Activated naive CD8-positive, alpha-beta T cell (primary cell): Measurements from ENCODE around the gene CCNJL.

ENCODE experiments used
- H3K27ac Mint-ChIP-seq: one replicate; pipeline ENCODE4 v1.8.0; 2021; ENCODE audit warnings: mixed read lengths
- H3K27me3 Mint-ChIP-seq: one replicate; pipeline ENCODE4 v1.8.0; 2021; ENCODE audit warnings: mixed read lengths
- H3K36me3 Mint-ChIP-seq: one replicate; pipeline ENCODE4 v1.8.0; 2021; ENCODE audit warnings: mixed read lengths
- H3K4me1 Mint-ChIP-seq: one replicate; pipeline ENCODE4 v1.8.0; 2021; ENCODE audit warnings: low read depth, mixed read lengths
- H3K4me3 Mint-ChIP-seq: one replicate; pipeline ENCODE4 v1.8.0; 2021; ENCODE audit warnings: mild to moderate bottlenecking, mixed read lengths
- H3K9me3 Mint-ChIP-seq: one replicate; pipeline ENCODE4 v1.8.0; 2021; ENCODE audit warnings: low read depth, mixed read lengths

CCNJL gene

GRCh38 chr5:160289721-160290120, 22.6 kb downstream of the CCNJL start:
- Mint-ChIP-seq H3K36me3 (no peaks in the 10 kb centered on the region), H3K4me1 (no peaks in the 10 kb centered on the region), H3K9me3 (no peaks in the 10 kb centered on the region), H3K27ac (no peak overlapping the region), H3K4me3 (no peak overlapping the region), H3K27me3 (no peaks in the 10 kb centered on the region)

DNA sequence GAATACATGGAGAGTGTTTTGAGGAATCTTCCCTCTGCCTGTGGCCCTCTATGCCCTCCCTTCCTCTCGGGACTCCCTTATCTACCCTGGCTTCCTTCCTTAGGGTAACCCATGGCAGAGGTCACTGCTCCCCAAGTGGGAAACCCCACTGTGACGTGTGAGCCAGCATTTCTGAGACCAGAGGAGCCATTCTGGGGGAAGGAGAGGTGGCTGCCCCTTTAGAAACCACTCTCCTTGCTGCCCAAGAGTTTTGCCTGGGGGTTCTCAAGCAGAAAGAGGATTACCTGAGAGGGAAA, 23.1 kb downstream of the CCNJL start:
- Mint-ChIP-seq H3K4me1 (no peaks in the 10 kb centered on the region), H3K27me3 (no peaks in the 10 kb centered on the region), H3K27ac (no peak overlapping the region), H3K36me3 (no peaks in the 10 kb centered on the region), H3K9me3 (no peaks in the 10 kb centered on the region), H3K4me3 (no peak overlapping the region)

DNA sequence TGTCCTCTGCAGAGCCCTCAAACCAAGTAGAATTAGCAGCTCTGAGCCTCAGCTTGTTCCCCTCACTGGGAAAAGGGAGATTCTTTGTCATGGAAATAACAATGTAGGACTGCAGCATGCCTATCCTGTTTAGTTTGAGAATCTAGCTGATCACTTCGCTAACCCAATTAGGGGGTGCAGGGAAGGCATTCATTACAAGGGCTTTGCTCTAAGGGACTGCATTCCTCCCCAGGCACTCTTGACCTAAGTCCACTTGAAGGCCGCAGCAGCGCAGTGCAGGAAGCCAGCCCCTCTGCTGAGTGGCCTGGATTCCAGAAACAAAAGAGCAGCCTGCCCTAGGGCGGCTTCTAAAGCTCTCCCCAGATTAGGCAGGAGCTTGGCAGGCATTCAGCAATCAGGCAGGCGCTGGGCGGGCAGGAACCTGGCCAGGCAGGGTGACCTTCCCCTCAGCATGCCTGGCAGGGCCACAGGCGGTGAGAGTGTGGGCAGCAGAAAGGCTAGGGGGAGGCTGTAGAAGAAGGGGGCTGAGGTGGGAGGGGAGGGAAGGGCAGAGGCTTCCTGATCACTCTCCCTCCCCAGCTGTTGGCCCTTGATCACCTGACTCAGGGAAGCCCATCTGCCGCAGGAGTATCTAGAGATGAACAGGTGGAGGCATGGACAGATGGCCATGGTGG, 24.8 kb downstream of the CCNJL start:
- Mint-ChIP-seq H3K27me3 (no peaks in the 10 kb centered on the region), H3K4me3 (no peak overlapping the region), H3K4me1 (no peaks in the 10 kb centered on the region), H3K27ac (no peak overlapping the region), H3K9me3 (no peaks in the 10 kb centered on the region), H3K36me3 (no peaks in the 10 kb centered on the region)

GRCh38 chr5:160286947-160287346, 25.4 kb downstream of the CCNJL start:
- Mint-ChIP-seq H3K4me3 (no peak overlapping the region), H3K36me3 (no peaks in the 10 kb centered on the region), H3K27me3 (no peaks in the 10 kb centered on the region), H3K9me3 (no peaks in the 10 kb centered on the region), H3K27ac (no peak overlapping the region), H3K4me1 (no peaks in the 10 kb centered on the region)

DNA sequence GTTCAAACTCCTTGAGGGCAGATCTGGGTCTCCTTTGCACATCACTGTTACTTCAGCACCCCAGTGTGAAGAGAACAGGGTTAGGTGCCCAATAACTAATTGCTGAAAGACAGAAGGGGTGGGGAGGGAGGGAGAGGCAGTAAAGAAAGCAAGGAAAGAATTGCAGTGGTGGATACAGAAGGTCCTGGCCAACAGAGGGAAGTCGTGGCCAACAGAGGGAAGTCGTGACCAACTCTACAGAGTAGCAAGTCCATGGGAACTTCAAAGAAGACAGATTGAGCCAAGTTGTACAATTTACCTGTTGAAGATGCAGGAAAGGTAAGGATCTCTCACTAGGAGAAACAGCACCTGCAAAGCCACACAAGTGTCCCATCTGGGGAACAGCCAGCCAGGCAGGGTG, 27.0 kb downstream of the CCNJL start:
- Mint-ChIP-seq H3K27me3 (no peaks in the 10 kb centered on the region), H3K36me3 (no peaks in the 10 kb centered on the region), H3K9me3 (no peaks in the 10 kb centered on the region), H3K4me1 (no peaks in the 10 kb centered on the region), H3K27ac (no peak overlapping the region), H3K4me3 (no peak overlapping the region)

- Mint-ChIP-seq H3K4me1 (no peaks in the 10 kb centered on the region), H3K27ac (no peak overlapping the region), H3K27me3 (no peaks in the 10 kb centered on the region), H3K9me3 (no peaks in the 10 kb centered on the region), H3K36me3 (no peaks in the 10 kb centered on the region), H3K4me3 (no peak overlapping the region)
These were observed 28.0 kb downstream of the CCNJL start for GRCh38 chr5:160284291-160284873.

DNA sequence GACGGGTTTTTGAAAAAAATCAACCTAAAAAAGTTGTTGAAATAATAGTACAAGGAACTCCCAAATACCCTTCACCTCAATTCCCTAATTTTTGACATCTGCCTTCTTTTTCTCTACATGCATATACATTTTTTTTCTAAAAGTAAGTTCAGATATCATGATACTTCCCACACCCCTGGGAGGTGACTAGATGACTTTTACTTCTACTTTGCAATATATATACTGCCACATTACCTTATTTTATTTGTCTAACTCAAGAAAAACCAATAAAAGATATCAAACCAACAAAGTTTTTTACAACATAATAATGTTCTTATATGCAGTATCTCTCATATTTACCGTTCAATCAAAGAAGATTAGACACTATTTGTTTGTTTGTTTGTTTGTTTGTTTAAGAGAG, 31.1 kb downstream of the CCNJL start:
- no peak overlapping the region for H3K4me3 Mint-ChIP-seq
- no peak overlapping the region for H3K27ac Mint-ChIP-seq
- no peaks in the 10 kb centered on the region for H3K4me1 Mint-ChIP-seq
- H3K27me3 Mint-ChIP-seq, result no peaks in the 10 kb centered on the region
- H3K36me3 Mint-ChIP-seq, result no peaks in the 10 kb centered on the region
- H3K9me3 Mint-ChIP-seq, result no peaks in the 10 kb centered on the region

GRCh38 chr5:160280384-160281095, 31.8 kb downstream of the CCNJL start:
- H3K36me3 Mint-ChIP-seq, result no peaks in the 10 kb centered on the region
- H3K4me1 Mint-ChIP-seq, result no peaks in the 10 kb centered on the region
- H3K4me3 Mint-ChIP-seq, result no peak overlapping the region
- H3K27me3 Mint-ChIP-seq, result no peaks in the 10 kb centered on the region
- H3K27ac Mint-ChIP-seq, result no peak overlapping the region
- H3K9me3 Mint-ChIP-seq, result no peaks in the 10 kb centered on the region

DNA sequence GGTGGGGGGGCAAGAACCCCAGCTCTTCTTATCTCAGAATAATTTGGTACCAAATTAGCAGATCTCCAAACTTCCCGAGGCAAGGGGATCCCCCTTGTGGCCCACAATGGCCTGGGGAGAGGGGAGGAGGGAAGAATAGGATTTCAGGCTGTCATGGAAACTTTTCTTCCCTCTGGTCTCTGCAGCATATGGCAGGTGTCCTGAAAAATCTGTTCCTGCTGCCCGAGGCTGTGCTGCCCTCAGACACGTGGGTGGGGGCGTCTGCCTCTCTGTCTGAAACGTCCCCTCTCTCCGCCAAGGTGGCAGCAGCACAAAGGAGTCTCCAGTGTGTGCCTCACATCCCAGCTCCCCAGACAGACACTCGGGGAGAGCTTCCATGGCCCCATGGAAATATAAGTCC, 34.0 kb downstream of the CCNJL start:
- Mint-ChIP-seq H3K4me1 (no peaks in the 10 kb centered on the region), H3K27ac (no peak overlapping the region), H3K9me3 (no peaks in the 10 kb centered on the region), H3K27me3 (no peaks in the 10 kb centered on the region), H3K4me3 (no peak overlapping the region), H3K36me3 (no peaks in the 10 kb centered on the region)

- H3K4me1 Mint-ChIP-seq, result peaks cover 6% of the 10 kb centered on the region
- no peaks in the 10 kb centered on the region for H3K36me3 Mint-ChIP-seq
- no peak overlapping the region for H3K4me3 Mint-ChIP-seq
- no peaks in the 10 kb centered on the region for H3K9me3 Mint-ChIP-seq
- no peaks in the 10 kb centered on the region for H3K27me3 Mint-ChIP-seq
- H3K27ac Mint-ChIP-seq, result no peak overlapping the region
These were observed 37.9 kb downstream of the CCNJL start for GRCh38 chr5:160274483-160274931.

DNA sequence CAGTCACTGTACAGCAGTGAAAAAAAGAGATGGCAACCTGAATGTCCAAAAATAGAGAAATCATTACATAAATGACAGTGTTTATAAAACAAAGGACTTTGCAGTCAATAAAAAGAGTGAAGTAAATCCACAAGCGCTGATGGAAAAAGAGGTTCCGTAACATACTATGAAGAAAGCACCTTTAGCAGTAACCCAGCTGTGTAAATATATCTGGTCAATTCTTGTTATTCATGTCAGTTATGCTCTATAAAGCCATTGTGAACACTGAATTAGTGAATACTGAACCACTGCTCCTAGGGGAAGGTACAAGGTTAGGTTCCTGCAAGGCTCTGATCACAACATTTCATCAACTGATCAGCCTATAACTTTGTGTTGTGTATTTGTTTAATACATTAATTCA, 39.5 kb downstream of the CCNJL start:
- no peak overlapping the region for H3K4me3 Mint-ChIP-seq
- H3K9me3 Mint-ChIP-seq, result no peaks in the 10 kb centered on the region
- peaks cover 6% of the 10 kb centered on the region for H3K4me1 Mint-ChIP-seq
- no peaks in the 10 kb centered on the region for H3K36me3 Mint-ChIP-seq
- H3K27ac Mint-ChIP-seq, result no peak overlapping the region
- H3K27me3 Mint-ChIP-seq, result no peaks in the 10 kb centered on the region

DNA sequence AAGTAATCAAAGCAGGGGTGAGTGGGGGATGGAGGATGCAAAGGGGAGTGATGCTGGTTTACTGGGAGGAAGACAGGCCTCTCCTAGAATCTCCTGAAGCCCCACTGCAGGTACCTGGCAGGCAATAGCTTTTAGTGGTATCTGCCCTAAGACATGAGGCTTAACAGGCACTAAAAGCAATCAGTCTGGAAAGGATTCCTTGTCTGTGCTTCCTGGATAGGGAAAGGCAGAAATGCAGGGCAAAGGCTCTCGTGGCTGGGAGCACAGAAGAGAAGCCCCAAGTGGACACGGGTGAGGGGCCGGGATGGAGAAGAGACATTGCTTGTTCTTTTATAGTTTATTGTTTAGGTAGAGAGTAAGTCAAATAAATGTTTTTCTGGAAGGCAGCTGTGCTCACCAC, 40.1 kb downstream of the CCNJL start:
- H3K36me3 Mint-ChIP-seq, result no peaks in the 10 kb centered on the region
- no peaks in the 10 kb centered on the region for H3K27me3 Mint-ChIP-seq
- H3K4me3 Mint-ChIP-seq, result no peak overlapping the region
- no peaks in the 10 kb centered on the region for H3K9me3 Mint-ChIP-seq
- H3K27ac Mint-ChIP-seq, result no peak overlapping the region
- peaks cover 6% of the 10 kb centered on the region for H3K4me1 Mint-ChIP-seq

- no peaks in the 10 kb centered on the region for H3K36me3 Mint-ChIP-seq
These were observed 40.5 kb downstream of the CCNJL start for GRCh38 chr5:160271836-160272235.

DNA sequence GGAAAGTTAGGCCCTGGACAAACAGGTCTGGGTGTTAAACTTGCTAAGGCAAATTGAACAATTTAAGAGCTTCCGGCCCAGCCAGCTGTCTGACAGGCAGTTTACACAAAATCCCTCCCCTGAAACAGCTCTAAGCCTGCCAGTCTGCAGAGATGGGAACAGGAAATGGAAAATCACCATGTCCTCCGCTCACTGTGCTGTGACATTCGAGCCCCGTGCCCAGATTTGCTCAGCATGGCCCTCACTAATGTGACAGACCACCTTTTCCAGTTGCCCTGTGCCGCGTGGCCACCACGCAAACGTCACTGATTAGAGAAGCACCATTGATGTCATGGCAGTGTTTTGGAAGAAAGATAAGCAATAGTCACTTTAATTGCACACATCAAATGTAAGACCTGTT, 41.0 kb downstream of the CCNJL start:
- Mint-ChIP-seq H3K36me3 (no peaks in the 10 kb centered on the region), H3K4me3 (no peak overlapping the region), H3K27ac (peak overlapping the region; percentile 59), H3K4me1 (peaks cover 6% of the 10 kb centered on the region), H3K9me3 (no peaks in the 10 kb centered on the region), H3K27me3 (no peaks in the 10 kb centered on the region)

More at GRCh38 chr5:160271836-160272235, 40.5 kb downstream of the CCNJL start:
- peaks cover 6% of the 10 kb centered on the region for H3K4me1 Mint-ChIP-seq
- H3K27ac Mint-ChIP-seq, result no peak overlapping the region
- H3K9me3 Mint-ChIP-seq, result no peaks in the 10 kb centered on the region
- H3K27me3 Mint-ChIP-seq, result no peaks in the 10 kb centered on the region
- H3K4me3 Mint-ChIP-seq, result no peak overlapping the region

DNA sequence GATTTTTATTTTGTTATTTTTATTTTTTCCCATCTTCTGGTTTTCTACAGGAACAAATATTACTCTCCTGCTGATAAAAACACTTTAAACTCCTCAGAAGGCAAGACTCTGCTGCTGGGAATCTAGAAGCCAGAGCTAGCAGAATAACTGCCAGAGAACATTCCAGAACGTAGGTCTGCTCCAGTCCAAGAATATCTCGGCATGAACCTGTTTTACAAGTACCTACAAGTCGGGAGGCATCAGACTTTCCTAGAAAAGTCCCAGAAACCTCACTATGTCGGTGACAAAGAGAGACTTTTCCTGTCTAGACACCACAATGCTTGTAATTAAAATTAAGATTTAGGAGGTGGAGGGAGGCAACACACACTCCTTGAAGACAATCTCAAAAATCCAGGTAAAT, 41.7 kb downstream of the CCNJL start:
- no peaks in the 10 kb centered on the region for H3K36me3 Mint-ChIP-seq
- no peaks in the 10 kb centered on the region for H3K9me3 Mint-ChIP-seq
- H3K4me1 Mint-ChIP-seq, result peaks cover 6% of the 10 kb centered on the region
- H3K27ac Mint-ChIP-seq, result no peak overlapping the region
- no peak overlapping the region for H3K4me3 Mint-ChIP-seq
- no peaks in the 10 kb centered on the region for H3K27me3 Mint-ChIP-seq

GRCh38 chr5:160269017-160269416, 43.3 kb downstream of the CCNJL start:
- no peak overlapping the region for H3K27ac Mint-ChIP-seq
- H3K4me1 Mint-ChIP-seq, result peaks cover 6% of the 10 kb centered on the region

More at GRCh38 chr5:160269017-160269416, 43.3 kb downstream of the CCNJL start:
- Mint-ChIP-seq H3K9me3 (no peaks in the 10 kb centered on the region), H3K4me3 (no peak overlapping the region), H3K27me3 (no peaks in the 10 kb centered on the region), H3K36me3 (no peaks in the 10 kb centered on the region)
